Keratinocyte (primary cell): ENCODE results near the gene DVL1. TPM values are rescaled to one million over a fixed set of nuclear protein-coding genes. Genes with fewer than 3 reads are reported as not detected.

Experiments
- DNase-seq: peaks from one replicate; pipeline ENCODE4 v3.0.0-alpha.2; 2011; ENCODE audit warnings: low read depth, missing footprints, low spot score
- FAIRE-seq: peaks from 2 replicates; lab custom pipeline; 2011; peaks lifted over from hg19 to GRCh38; lab: Jason Lieb, UNC
- H2AFZ ChIP-seq: 2 replicates; pipeline ENCODE4 v1.6.0; 2012; ENCODE audit warnings: low read length, control low read depth, inconsistent platforms; ENCODE audit not compliant: control insufficient read depth
- H3K27ac ChIP-seq: 2 replicates; pipeline ENCODE4 v1.5.1; 2011; ENCODE audit warnings: low read length; ENCODE audit not compliant: control insufficient read depth, insufficient read depth
- H3K27me3 ChIP-seq: 3 replicates; pipeline ENCODE4 v1.6.0; 2011; ENCODE audit warnings: low read length; ENCODE audit not compliant: control insufficient read depth, insufficient read depth; ENCODE audit errors: extremely low read depth
- H3K36me3 ChIP-seq, 2 experiments: 2 replicates in 1 of 2; 3 replicates in 1 of 2; pipeline ENCODE4 v1.5.1; 2011; ENCODE audit warnings: low read length in 2 of 2, mild to moderate bottlenecking in 1 of 2; ENCODE audit not compliant: control insufficient read depth in 2 of 2, insufficient read depth in 2 of 2; ENCODE audit errors: extremely low read depth in 1 of 2
- H3K4me1 ChIP-seq: 3 replicates; pipeline ENCODE4 v1.5.1; 2011; ENCODE audit warnings: low read length; ENCODE audit not compliant: control insufficient read depth, insufficient read depth; ENCODE audit errors: extremely low read depth
- H3K4me2 ChIP-seq: 3 replicates; pipeline ENCODE4 v1.6.0; 2011; ENCODE audit warnings: low read depth, low read length; ENCODE audit not compliant: control insufficient read depth, insufficient read depth; ENCODE audit errors: extremely low read depth
- H3K4me3 ChIP-seq, 3 experiments: fragments of 200-600 bp in 1 of 3; sonication (generic) in 1 of 3; 2 replicates in 2 of 3; 3 replicates in 1 of 3; pipeline ENCODE4 v1.5.1; 2011 to 2016; ENCODE audit warnings: low read length in 3 of 3, mild to moderate bottlenecking in 3 of 3, control low read depth in 2 of 3, inconsistent platforms in 1 of 3, low read depth in 1 of 3, mixed read lengths in 1 of 3, mixed run types in 1 of 3, moderate library complexity in 1 of 3; ENCODE audit not compliant: control insufficient read depth in 2 of 3, insufficient read depth in 2 of 3; ENCODE audit errors: extremely low read depth in 1 of 3
- H3K79me2 ChIP-seq: 2 replicates; pipeline ENCODE4 v1.6.0; 2012; ENCODE audit warnings: low read length; ENCODE audit not compliant: control insufficient read depth, insufficient read depth
- H3K9ac ChIP-seq: 3 replicates; pipeline ENCODE4 v1.6.0; 2011; ENCODE audit warnings: low read length; ENCODE audit not compliant: control insufficient read depth, insufficient read depth; ENCODE audit errors: extremely low read depth
- H3K9me1 ChIP-seq: 3 replicates; pipeline ENCODE4 v1.6.0; 2011; ENCODE audit warnings: low read length; ENCODE audit not compliant: control insufficient read depth, insufficient read depth; ENCODE audit errors: extremely low read depth
- H3K9me3 ChIP-seq: 2 replicates; pipeline ENCODE4 v1.5.1; 2012; ENCODE audit warnings: low read depth, low read length; ENCODE audit not compliant: control insufficient read depth
- H4K20me1 ChIP-seq: 3 replicates; pipeline ENCODE4 v1.6.0; 2011; ENCODE audit warnings: low read length; ENCODE audit not compliant: control insufficient read depth, insufficient read depth; ENCODE audit errors: extremely low read depth
- EZH2 ChIP-seq: IDR thresholded peaks from one replicate; pipeline ENCODE4 v1.6.1; 2012; ENCODE audit warnings: inconsistent platforms, mild to moderate bottlenecking, low read length, moderate library complexity
- dilution Hi-C: fragments of 300-500 bp; cut with MboI; formaldehyde crosslinking; loops from one replicate; pipeline ENCODE4 v1.7.0; 2020; ENCODE audit warnings: low sequenced_read_pairs; ENCODE audit not compliant: extremely low pct_ligation_motif_present
- polyA plus RNA-seq, 5 experiments: library from polyadenylated mRNA; depleted of rRNA in 3 of 5; stranded (reverse) in 3 of 5; stranded (forward) in 1 of 5; unstranded in 1 of 5; fragments of >200 nt; gene quantifications; 1 replicate in 1 of 5; 2 replicates in 3 of 5; 3 replicates in 1 of 5; pipeline versions ENCODE4 v1.2.1 to v1.2.3, GENCODE V29; 2011 to 2012; ENCODE audit warnings: missing spikeins in 2 of 5, low read depth in 1 of 5, low replicate concordance in 1 of 5
- TF ChIP-seq, protein P1 (sequence below), 3 experiments: IDR thresholded peaks in 1 of 3; conservative IDR thresholded peaks in 1 of 3; optimal IDR thresholded peaks in 1 of 3; 2 replicates in 2 of 3; 3 replicates in 1 of 3; pipeline versions ENCODE3 to v1.5.1; 2011; ENCODE audit warnings: low read length in 3 of 3, mild to moderate bottlenecking in 3 of 3, moderate library complexity in 2 of 3, control low read depth in 1 of 3, inconsistent platforms in 1 of 3; ENCODE audit not compliant: insufficient read depth in 2 of 3; ENCODE audit errors: extremely low read depth in 1 of 3

The DVL1 gene
- polyA plus RNA-seq, 1 donor (not counting 4 experiments of a cell fraction or from before 2014, with no cell fraction given), result 31.6 TPM

DNA sequence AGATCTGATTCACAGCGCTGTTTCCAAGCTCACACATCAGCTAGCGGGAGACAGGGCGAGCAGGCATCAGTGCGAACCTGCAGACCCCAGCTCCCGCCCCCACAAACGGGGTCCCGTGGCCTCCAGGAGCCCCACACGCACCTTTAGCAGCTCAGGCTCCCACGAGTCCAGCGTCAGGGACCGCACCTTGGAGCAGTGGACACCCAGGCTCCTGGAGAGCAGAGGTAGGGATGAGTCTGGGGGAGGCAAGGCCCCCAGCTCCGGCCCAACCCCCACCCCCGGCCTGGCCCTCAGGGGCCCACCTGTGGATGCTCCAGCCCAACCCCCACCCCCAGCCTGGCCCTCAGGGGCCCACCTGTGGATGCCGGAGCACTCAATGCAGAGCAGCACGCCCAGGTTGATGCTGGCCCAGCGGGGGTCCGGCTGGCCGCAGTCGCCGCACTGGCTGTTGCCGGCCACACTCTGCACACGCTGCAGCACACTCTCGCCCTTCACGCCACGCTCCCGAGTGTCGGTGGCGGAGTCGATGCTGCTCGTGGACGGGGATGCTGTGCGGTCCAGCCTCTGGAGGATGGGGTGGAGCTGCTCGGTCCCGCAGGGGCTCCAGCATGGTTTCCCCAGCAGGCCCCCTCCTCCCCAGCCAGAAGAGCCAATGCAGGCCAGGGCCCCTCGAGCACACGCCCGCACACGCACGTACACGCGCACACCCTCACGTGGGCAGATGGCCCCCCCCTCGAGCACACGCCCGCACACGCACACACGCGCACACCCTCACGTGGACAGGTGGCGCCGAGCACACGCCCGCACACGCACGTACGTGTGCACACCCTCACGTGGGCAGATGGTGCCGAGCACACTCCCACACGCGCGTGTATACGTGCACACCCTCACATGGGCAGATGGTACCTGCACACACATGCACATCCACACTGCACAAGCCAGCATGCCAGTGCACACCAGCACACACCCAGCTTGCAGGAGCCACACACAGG is 52.9 kb downstream of the DVL1 start:
- FAIRE-seq (no peak), DNase-seq (no peak)
- Histone ChIP-seq H3K4me3 (no peak overlapping the region), H3K9me1 (no peaks in the 10 kb centered on the region), H3K9ac (no peak overlapping the region), H4K20me1 (peaks cover 4% of the 10 kb centered on the region), H3K27me3 (no peaks in the 10 kb centered on the region), H2AFZ (no peak overlapping the region), H3K36me3 (peaks cover 0 to 1% of the 10 kb centered on the region in 2 experiments), H3K9me3 (no peaks in the 10 kb centered on the region), H3K4me2 (no peak overlapping the region), H3K4me1 (peaks cover 4% of the 10 kb centered on the region), H3K79me2 (no peaks in the 10 kb centered on the region), H3K27ac (no peak overlapping the region)
- TF ChIP-seq, protein P1, sequence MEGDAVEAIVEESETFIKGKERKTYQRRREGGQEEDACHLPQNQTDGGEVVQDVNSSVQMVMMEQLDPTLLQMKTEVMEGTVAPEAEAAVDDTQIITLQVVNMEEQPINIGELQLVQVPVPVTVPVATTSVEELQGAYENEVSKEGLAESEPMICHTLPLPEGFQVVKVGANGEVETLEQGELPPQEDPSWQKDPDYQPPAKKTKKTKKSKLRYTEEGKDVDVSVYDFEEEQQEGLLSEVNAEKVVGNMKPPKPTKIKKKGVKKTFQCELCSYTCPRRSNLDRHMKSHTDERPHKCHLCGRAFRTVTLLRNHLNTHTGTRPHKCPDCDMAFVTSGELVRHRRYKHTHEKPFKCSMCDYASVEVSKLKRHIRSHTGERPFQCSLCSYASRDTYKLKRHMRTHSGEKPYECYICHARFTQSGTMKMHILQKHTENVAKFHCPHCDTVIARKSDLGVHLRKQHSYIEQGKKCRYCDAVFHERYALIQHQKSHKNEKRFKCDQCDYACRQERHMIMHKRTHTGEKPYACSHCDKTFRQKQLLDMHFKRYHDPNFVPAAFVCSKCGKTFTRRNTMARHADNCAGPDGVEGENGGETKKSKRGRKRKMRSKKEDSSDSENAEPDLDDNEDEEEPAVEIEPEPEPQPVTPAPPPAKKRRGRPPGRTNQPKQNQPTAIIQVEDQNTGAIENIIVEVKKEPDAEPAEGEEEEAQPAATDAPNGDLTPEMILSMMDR (optimal IDR thresholded peaks at IDR 0.05 in 1 of 3, IDR thresholded peaks at IDR 0.05 in 1 of 3, conservative IDR thresholded peaks at IDR 0.05 in 1 of 3; ENCODE audit: extremely low read depth in 1 of 3, insufficient read depth in 2 of 3, low read length in 3 of 3), result no peak
- no peak for TF ChIP-seq EZH2
- dilution Hi-C loops, result no loop called here

DNA sequence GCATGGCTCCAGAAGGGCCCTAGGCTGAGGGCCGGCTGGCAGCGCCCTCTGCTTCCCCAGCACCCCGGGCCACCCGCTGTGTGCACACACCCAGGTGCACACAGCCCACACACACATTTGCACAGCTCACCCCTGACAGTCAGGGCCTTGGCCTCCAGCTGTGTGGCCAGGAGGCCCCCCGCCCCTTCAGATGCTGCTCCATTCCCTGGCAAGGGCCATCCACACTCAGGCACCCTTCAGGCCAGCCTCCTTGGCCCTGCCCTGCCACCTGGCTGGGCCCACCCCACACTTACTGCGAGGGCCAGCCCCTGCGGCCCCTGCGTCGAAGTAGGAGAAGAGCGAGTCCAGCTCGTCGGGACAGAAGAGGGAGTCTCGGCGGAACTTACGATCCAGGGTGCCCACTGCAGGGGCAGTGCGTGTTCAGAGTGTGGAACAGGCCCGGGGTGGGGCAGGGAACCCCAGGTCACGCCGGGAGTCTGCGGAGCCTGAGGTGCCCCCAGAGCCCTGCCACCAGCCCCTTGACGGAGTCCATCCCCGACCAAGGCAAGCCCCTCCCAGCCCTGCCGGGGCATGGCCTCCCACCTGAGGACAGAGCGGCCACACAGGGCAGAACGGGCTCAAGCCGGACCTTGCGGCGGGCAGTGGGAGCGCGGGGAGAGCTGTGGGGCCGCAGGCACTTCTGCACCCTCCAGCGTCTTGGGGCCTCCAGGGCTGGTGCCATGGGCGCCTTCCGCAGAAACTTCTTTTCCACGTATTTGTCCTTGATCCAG is 53.9 kb downstream of the DVL1 start:
- no peak overlapping the region for H3K27ac ChIP-seq
- peaks cover 3% of the 10 kb centered on the region for H3K27me3 ChIP-seq
- H3K9me1 ChIP-seq, result no peaks in the 10 kb centered on the region
- H3K9ac ChIP-seq, result no peak overlapping the region
- H3K4me1 ChIP-seq, result peaks cover 9% of the 10 kb centered on the region
- FAIRE-seq (no peak), DNase-seq (no peak)
- H3K79me2 ChIP-seq, result no peaks in the 10 kb centered on the region
- H3K36me3 ChIP-seq, result peaks cover 0 to 1% of the 10 kb centered on the region in 2 experiments
- H3K4me2 ChIP-seq, result no peak overlapping the region
- no peak overlapping the region for H2AFZ ChIP-seq
- dilution Hi-C loops, result no loop called here
- no peaks in the 10 kb centered on the region for H3K9me3 ChIP-seq
- H3K4me3 ChIP-seq, result no peak overlapping the region
- peaks cover 6% of the 10 kb centered on the region for H4K20me1 ChIP-seq
- TF ChIP-seq, protein P1 (optimal IDR thresholded peaks at IDR 0.05 in 1 of 3, IDR thresholded peaks at IDR 0.05 in 1 of 3, conservative IDR thresholded peaks at IDR 0.05 in 1 of 3; ENCODE audit: extremely low read depth in 1 of 3, insufficient read depth in 2 of 3, low read length in 3 of 3), result no peak
- no peak for TF ChIP-seq EZH2
